Mucosa of descending colon (tissue), 3 donors: Measurements from ENCODE around the gene CELF4. TPM values are rescaled to one million over a fixed set of nuclear protein-coding genes. Genes with fewer than 3 reads are reported as not detected.

ENCODE experiments used
- ATAC-seq: fragments of 200-7000 bp; cut with Tn5 transposase; one replicate; pipeline ENCODE4 v1.9.1; 2020; ENCODE audit warnings: mild to moderate bottlenecking, moderate library complexity
- DNase-seq, 3 donors: peaks; one replicate each; pipeline ENCODE4 v3.0.0-alpha.2; 2020
- H3K36me3 ChIP-seq: fragments of 200-600 bp; one replicate; pipeline ENCODE4 v1.8.0; 2021; ENCODE audit warnings: low read depth, mild to moderate bottlenecking
- H3K4me1 ChIP-seq: fragments of 200-600 bp; one replicate; pipeline ENCODE4 v1.8.0; 2021; ENCODE audit warnings: low read depth, mild to moderate bottlenecking
- H3K4me3 ChIP-seq: fragments of 200-600 bp; one replicate; pipeline ENCODE4 v1.8.0; 2021; ENCODE audit warnings: mild to moderate bottlenecking
- H3K9me3 ChIP-seq: fragments of 200-600 bp; one replicate; pipeline ENCODE4 v1.8.0; 2021; ENCODE audit warnings: mild to moderate bottlenecking
- intact Hi-C, 2 donors: fragments of 100-400 bp; cut with DNase I in 1 of 2; cut with micrococcal nuclease in 1 of 2; formaldehyde crosslinking; loops; one replicate each; pipeline versions ENCODE4 v1.11.0 to v1.11.1; 2022; cut with DNase I, micrococcal nuclease
- total RNA-seq, 3 donors: library from RNA; stranded (reverse); fragmentation: NEBNext Ultra II Directional in 2 of 3; extraction: Animal tissue kit (Norgen Biotek cat#: 25700) in 2 of 3; gene quantifications; one replicate each; pipeline versions ENCODE4 v1.2.1 to v1.2.4, GENCODE V29; 2021 to 2023
- TF ChIP-seq, protein P1 (sequence below): fragments of 200-600 bp; IDR thresholded peaks from one replicate; pipeline ENCODE4 v1.8.0; 2022; ENCODE audit warnings: antibody characterized with exemption, mild to moderate bottlenecking
- donor health status: DM: no; HTN: no; CAD: no; lungs with moderate emphysema.
- donor health status: DM: no; HTN: no; CAD: no.
- donor health status: DM: no; HTN: yes; CAD: no.

The CELF4 gene
- total RNA-seq, 3 donors from 2014 or later, result 0.32 to 4.4 (median 0.72) TPM

DNA sequence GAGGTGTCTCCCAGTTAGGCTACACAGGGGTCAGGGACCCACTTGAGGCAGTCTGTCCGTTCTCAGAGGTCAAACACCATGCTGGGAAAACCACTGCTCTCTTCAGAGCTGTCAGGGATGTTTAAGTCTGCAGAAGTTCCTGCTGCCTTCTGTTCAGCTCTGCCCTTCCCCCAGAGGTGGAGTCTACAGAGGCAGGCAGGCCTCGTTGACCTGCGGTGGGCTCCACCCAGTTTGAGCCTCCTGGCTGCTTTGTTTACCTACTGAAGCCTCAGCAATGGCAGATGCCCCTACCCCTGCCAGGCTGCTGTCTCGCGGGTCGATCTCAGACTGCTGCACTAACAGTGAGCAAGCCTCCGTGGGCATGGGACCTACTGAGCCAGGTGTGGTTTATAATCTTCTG lies 346.3 kb downstream of the CELF4 start:
- Histone ChIP-seq H3K36me3 (no peaks in the 10 kb centered on the region), H3K4me1 (no peaks in the 10 kb centered on the region), H3K4me3 (no peak overlapping the region), H3K9me3 (no peaks in the 10 kb centered on the region)
- no peak for ATAC-seq
- TF ChIP-seq, protein P1, sequence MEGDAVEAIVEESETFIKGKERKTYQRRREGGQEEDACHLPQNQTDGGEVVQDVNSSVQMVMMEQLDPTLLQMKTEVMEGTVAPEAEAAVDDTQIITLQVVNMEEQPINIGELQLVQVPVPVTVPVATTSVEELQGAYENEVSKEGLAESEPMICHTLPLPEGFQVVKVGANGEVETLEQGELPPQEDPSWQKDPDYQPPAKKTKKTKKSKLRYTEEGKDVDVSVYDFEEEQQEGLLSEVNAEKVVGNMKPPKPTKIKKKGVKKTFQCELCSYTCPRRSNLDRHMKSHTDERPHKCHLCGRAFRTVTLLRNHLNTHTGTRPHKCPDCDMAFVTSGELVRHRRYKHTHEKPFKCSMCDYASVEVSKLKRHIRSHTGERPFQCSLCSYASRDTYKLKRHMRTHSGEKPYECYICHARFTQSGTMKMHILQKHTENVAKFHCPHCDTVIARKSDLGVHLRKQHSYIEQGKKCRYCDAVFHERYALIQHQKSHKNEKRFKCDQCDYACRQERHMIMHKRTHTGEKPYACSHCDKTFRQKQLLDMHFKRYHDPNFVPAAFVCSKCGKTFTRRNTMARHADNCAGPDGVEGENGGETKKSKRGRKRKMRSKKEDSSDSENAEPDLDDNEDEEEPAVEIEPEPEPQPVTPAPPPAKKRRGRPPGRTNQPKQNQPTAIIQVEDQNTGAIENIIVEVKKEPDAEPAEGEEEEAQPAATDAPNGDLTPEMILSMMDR, result no peak
- intact Hi-C loops, result no loop called here
- DNase-seq, result no peak

DNA sequence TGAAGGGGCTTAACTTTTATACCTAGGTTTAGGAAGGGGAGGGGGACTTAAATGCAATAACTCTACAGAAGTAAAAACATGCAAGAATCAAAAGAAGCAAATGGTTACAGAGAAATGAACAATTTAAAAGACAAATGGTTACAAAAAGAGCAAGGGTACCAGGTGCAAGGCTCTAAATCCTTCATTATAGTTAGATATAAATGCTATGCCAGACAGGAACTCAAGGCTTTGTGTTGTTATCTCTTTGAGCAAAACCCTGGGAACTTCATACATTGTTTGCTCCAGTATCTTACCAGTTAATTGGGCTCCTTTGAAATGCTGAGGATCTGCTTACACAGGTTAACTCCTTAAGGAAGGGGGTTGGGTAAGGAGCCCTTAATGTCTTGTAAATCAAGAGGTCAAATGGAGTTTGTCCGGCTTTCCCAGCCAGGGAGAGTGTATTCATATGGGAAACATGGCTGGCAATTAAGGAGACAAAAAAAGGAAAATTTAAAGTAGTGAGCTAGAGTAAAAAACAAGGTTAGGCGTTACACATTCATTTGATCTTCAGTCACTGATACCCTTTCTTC lies 347.5 kb downstream of the CELF4 start:
- Histone ChIP-seq H3K4me3 (no peak overlapping the region), H3K9me3 (peaks cover 3% of the 10 kb centered on the region), H3K36me3 (no peaks in the 10 kb centered on the region), H3K4me1 (no peaks in the 10 kb centered on the region)
- DNase-seq, result no peak
- ATAC-seq, result no peak
- intact Hi-C loops, result no loop called here
- TF ChIP-seq, protein P1, result no peak

DNA sequence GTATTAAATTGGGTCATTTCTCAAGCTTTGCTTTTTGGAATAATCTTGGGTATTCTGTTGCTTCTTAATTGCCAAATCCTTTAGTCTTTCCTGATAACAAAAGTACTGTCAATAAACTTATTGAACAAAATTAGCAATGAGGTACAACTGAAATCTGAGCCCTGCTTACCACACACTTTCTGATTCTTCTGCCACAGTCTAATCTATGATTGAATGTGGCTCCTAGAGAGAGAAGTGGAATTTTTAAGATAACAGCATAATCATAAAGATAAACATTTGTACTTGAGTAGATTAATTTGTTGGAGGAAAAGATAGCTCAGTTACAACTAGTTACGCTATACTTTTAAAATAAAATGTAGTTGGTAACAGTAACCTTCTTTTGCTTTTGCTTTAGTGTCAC lies 354.8 kb downstream of the CELF4 start:
- intact Hi-C loops, result no loop called here
- TF ChIP-seq, protein P1, result no peak
- no peak for ATAC-seq
- peaks cover 4% of the 10 kb centered on the region for H3K9me3 ChIP-seq
- H3K4me1 ChIP-seq, result no peaks in the 10 kb centered on the region
- H3K36me3 ChIP-seq, result no peaks in the 10 kb centered on the region
- H3K4me3 ChIP-seq, result no peak overlapping the region
- DNase-seq, result no peak

DNA sequence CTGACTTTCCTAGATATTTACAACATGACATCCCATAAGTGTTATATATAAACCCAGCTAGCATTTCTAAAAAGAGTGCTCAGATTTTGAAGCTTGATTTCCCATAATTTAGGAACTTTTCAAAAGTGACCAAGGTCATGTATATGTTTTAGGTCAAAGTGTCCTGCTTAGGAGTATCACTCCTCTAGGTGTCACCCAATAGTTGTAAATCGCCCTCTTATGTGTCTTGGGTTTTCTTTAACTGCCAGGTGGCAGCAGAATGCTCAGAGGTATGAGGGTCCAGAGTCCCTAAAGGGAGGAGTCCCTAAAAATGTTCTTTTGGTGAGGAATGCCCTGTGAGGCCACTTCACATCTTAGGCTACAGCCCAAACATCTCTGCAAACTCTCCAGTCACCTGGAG lies 358.3 kb downstream of the CELF4 start:
- no peak overlapping the region for H3K4me3 ChIP-seq
- H3K9me3 ChIP-seq, result peaks cover 13% of the 10 kb centered on the region
- no peaks in the 10 kb centered on the region for H3K4me1 ChIP-seq
- DNase-seq (no peak), ATAC-seq (no peak)
- TF ChIP-seq, protein P1, result no peak
- intact Hi-C loops, result no loop called here
- no peaks in the 10 kb centered on the region for H3K36me3 ChIP-seq

DNA sequence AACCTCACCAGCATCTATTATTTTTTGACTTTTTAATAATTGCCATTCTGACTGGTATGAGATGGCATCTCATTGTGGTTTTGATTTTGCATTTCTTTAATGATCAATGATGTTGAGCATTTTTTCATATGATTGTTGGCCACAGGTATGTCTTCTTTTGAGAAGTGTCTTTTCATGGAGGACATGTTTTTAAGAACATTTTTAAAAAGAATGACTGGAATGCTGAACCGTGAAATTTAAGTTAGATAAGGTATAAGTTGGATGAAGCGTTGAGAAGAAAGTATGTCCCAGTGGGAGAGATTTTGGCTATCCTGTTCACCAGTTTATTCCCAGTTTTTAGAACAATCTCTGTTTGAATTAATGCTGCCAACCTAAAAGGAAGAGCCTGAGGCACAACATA lies 365.9 kb downstream of the CELF4 start:
- TF ChIP-seq, protein P1, result no peak
- H3K4me1 ChIP-seq, result no peaks in the 10 kb centered on the region
- peaks cover 13% of the 10 kb centered on the region for H3K9me3 ChIP-seq
- no peaks in the 10 kb centered on the region for H3K36me3 ChIP-seq
- no peak overlapping the region for H3K4me3 ChIP-seq
- DNase-seq, result no peak
- ATAC-seq, result no peak
- intact Hi-C loops, result no loop called here
